Activated T-cell treated with anti-CD3 and anti-CD28 coated beads, Interleukin-2, amount 50 U/mL, for 48 hours (primary cell): ENCODE data around the gene AKAP1.

ENCODE experiments used
- DNase-seq, 2 experiments: peaks; one replicate each; pipeline ENCODE4 v3.0.0-alpha.2; 2020

Gene AKAP1

DNA sequence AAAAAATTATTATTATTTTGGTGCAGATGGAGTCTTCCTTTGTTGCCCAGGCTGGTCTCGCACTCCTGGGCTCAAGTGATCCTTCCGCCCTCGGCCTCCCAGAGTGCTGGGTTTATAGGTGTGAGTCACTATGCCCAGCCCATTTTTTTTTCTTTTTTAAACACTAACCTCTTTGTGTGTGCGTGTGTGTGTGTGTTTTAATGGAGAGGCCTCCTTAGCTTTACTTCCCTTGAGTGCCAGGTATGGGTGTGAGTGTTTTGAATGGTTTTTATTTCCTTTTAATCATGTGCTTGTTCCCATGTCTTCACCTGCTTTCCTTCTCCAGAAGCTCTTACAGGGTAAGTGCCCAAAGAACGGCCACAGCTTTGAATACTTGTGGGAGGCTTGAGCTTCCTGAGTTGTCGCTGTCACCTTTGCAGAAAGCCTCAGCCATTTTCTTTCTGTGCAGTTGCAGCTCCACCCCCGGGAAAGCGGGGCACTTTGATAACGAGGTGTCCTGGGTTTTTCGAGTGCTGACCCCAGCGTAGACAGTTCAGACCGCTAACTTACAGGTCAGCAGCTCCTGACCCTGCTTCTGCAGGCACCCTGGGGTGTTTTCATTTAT, 22.6 kb downstream of the AKAP1 start:
- DNase-seq: no peak

DNA sequence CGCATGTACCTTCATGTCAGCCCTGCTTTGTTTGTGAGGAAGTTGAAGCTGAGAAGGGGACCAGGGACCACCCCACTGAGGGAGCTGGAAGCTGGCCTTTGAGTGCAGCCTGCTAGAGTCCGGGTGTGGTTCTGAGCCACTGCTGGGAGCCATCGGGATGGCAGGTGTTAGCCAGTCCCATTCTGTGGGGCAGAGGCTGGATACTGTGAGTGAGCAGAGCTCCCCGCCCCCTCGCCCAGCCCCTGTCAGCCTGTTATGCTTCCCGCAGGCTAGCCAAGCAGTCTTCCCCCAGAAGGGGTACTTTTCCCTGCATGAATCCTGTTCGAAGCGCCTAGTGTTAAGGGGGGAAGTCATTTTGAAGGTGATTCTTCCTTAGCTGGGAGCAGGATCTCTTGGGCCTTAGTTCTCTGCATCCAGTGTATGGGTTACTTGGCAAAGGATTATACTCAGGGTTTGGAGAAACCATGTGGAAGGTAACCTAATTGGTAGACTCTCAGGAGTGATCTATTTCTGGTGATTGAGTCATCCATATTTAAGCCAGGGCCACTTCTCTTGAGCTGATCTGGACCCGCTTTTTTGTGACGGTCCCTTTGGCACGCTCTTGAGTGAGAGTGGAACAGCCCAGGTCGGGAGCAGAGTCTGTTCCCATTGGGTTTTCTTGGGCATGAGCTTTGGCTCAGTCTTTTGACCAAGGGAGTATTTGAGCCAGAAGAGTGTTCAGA, 23.8 kb downstream of the AKAP1 start:
- no peak for DNase-seq

DNA sequence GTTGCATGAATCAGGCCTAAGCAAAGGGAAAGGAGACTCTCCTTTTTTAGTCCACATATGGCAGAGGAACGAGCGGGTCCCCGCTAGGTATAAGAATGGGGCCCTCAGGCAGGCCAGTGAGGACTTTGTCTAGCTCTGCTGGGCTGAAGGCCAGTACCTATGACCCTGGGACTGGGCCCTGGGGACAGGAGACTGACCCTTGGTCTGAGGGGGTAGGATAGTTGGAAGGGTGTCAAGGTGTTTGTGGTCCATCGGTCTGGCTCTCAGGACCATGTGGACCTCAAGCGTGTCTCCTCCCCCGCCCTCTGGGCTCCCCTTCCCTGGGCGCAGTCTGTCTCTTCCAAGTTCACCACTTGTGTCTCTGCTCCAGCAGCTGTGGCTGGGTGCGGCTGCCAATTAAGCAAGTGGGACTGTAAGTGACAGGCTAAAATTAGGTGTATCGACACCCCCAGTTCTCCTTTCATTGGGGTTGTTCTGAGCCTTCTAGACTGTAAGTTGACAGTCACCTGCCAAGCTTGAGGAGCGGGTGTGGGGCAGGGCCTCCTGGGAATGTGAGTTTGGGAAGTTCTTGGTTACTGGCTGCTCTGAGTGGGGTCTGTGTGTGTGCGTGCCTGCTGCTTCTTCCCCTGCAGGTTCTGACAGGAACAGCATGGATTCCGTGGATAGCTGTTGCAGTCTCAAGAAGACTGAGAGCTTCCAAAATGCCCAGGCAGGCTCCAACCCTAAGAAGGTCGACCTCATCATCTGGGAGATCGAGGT, 24.5 kb downstream of the AKAP1 start:
- no peak for DNase-seq

DNA sequence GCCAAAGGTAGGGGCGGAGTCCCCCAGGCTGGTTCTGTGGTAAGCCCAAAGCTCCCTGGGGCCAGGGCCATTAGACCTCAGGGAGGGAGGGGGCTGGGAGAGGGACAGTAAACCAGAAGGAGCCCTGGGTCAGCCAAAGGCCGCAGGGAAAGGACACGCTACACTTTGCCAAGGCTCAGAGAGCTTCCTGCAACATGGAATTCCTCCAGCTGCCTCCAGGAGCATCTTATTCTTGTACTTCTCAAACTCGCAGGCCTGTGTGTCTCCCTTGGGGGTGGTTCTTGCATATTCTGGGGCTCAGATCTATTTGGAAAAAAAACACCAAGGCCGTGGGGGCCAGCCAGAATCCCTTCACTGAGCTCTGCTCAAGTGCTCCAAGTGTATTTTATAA, 25.1 kb downstream of the AKAP1 start:
- no peak for DNase-seq

DNA sequence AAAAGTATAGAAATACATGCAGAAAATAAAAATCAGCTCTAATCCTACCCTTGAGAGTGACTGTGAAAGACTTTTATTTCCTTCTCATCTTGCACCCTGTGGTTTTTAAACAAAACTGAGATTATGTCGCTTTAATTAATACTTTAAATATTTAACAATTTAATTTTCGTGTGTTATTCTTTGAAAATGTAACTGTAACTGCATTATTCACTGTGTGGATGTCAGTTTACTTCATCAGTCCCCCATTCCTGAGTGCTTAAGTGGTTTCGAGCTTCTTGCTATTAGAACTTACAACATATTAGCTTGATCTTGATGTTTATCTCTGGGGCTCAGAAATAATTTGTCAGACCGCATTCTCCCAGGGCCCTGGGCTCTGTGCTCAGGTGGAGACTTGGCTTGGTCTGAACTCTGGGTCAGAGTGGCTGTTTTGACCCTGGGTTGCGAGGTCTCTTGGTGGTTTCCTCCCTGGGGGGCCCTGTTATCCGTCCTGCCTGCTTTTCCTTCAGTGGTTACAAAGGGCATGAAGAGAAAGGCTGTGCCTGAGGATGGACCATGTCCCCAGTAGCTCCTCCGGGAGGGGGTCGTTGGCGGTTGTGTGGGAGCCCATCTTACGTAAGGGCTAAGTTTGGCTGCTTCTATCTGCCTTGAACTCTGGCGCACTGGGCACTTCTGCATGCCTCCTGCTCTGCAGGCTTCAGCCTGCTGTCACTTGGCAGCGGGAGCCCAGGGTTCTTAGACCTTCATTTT, 25.7 kb downstream of the AKAP1 start:
- DNase-seq: no peak

DNA sequence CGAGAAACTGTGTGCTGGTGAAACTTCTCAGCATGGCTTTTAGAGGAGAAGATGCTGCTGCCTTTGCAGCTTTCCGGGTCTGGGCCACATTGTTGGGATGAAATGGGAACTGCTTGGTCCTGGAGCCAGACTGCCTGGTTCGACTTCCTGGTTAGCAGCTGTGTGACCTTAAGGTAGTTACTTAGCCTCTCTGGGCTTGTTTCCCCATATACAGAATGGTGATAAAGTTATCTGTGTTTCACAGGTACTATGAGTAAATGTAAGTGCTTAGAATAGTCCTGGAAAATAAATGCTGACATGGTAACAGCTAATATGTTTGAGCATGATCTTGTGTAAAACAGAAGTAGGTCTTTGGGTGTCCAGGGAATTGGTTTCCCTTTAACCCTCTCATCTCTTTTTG, 26.3 kb downstream of the AKAP1 start:
- no peak for DNase-seq

DNA sequence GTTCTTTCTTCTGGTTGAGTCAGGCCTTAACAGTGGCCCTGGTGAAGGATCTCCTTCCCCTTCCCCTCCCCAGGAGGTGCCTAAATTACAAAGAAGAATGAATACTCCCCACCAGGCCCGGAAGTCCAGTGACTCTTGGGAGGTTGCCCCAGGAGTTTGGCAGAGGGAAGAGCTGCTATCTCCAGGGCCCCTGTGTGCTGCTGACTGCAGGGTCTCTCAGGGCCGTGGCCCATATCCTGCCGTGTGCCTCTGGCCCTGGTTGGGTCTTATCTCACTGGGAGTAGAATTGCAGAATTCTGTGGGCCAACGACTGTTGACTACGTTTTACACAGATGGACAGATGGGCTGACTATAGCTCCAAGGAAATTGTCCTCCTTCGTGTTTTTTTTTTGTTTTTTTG, 28.0 kb downstream of the AKAP1 start:
- no peak for DNase-seq

DNA sequence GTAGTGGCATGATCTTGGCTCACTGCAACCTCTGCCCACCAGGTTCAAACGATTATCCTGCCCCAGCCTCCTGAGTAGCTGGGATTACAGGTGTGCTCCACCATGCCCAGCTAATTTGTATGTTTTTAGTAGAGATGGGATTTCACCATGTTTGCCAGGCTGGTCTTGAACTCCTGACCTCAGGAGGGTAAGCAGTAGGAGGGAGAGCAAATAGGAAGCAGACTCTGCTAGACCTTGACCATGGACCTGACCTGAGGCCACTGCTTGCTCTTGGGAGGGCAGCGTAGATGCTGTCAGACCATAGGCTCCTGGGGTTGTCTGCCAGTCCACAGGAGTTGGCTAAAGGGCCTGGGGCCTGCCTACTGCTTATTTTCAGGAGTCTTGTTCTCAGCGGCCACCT, 28.6 kb downstream of the AKAP1 start:
- DNase-seq: no peak

DNA sequence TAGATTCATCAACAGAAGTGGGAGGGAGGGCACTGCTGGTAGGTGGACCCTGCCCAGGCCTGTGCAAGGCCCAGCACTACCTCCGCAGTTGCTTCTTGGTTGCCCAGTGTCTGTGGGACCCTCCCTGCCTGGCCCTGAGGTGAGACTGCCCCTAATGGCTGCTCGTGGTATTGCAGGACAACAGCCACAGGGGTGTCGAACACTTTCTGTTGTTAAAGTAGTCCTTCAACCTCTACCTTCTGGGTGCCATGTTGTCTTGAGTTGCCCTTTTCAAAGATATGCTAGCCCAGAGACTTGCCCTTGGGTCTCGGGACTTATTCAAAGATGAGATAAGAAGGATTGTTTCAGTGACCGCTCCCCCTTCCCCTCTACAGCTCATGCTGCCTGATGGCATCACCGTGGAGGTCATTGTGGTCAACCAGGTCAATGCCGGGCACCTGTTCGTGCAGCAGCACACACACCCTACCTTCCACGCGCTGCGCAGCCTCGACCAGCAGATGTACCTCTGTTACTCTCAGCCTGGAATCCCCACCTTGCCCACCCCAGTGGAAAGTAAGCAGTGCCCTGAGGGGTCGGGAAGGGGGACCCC, 29.1 kb downstream of the AKAP1 start:
- peak; percentile 80 to 83 for DNase-seq

DNA sequence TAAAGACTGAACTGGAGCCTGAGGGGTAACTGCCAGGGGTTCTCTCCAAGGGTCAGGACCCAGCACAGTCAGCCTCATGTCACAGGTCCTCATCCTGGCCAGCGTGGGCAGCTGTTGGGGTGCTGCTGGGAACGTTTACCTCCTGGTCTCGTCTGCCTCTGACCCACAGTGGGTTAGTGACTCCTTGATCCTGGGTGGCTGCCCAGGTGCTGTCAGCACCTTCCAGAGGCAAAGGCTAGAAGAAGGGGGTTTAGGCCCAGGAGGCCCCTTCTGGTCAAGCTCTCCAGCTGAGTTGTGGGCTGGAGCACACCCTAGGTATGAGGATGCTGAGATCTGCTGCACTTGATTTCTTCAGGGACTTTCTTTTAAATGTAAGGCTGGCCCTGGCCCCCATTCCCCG, 30.3 kb downstream of the AKAP1 start:
- DNase-seq: no peak

DNA sequence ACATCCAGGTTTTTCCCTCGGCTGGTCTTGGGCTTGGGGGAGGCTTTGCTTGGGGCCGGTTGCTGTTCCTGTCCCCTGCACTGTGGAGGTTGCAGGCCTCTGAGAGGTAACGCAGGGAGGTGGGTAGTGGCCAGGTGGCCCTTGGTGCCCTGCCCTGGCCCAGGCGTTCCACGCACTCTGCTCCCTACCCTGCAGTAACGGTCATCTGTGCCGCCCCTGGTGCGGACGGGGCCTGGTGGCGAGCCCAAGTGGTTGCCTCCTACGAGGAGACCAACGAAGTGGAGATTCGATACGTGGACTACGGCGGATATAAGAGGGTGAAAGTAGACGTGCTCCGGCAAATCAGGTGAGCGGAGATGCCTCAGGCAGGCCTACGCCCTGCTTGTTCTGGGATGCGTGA, 30.9 kb downstream of the AKAP1 start:
- no peak for DNase-seq

DNA sequence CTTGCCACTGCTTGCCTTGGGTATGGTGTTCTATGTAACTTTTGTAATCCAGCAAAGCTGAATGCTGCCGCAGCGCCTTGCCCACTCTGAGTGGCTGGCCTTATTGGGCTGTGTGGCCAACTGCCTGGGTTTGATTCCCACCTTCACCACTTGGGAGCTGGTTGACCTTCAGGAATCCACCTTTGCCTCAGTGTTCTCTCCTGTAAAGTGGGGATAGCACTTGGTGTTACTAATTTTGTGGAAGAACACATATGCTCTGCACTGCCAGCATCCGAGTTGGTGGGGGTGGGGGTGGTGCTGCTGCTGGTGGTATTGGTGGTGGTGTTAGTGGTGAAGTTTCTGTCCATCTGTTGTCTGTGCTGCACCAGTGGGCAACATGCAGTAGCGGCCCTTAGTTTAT, 32.8 kb downstream of the AKAP1 start:
- DNase-seq: no peak

DNA sequence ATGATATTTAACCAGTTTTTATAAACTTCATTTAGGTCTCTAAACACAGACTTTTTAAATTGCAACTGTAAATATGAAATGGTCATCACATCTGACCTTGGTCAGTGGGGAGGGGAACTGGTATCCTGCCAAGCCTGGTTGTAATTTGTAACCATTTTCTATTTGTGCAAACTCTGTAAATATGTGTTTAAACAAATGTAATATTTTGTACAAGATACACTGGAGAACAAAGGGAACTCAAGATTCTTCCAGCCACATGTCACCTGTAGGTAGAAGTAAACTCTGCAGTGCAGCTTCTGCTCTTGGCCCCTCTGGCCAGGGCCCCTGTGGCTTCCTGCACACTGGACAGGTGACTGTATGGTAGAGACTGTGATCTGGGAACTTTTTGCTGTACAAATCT, 35.8 kb downstream of the AKAP1 start:
- no peak for DNase-seq

DNA sequence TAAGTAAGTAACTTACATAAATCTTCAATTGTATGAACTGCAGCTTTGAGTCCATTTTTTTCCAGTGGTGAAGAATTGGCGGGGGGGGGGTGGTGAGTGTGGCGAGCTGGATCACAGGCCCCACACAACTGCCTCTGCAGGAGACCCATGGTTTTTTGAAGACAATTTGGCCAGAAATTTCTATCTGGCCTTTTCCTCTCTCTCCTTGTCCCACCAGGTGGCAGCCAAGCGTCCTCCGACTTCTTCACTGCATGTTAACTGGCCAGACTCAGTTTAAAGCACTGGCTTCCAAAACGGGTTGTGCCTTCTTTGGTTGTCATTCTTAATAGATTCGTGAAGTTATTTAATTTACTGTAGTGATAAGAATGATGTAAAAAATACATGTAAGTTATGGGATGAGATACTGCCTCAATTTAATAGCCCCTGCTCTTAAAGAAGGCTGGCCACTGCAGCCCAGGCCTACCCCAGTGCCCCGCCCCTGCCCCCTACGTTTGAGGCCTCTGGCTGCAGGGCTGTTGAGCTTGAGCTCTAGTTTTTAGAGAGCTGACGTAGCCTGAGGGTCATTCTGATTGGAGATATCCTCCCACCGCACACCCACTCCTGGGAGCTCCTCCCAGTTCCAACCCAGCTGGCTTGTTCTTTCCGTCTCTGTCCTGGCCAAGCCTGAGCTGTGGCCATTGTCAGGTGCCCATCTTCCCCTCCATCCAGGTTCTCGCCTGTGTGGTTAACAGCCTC, 36.4 kb downstream of the AKAP1 start:
- no peak for DNase-seq

DNA sequence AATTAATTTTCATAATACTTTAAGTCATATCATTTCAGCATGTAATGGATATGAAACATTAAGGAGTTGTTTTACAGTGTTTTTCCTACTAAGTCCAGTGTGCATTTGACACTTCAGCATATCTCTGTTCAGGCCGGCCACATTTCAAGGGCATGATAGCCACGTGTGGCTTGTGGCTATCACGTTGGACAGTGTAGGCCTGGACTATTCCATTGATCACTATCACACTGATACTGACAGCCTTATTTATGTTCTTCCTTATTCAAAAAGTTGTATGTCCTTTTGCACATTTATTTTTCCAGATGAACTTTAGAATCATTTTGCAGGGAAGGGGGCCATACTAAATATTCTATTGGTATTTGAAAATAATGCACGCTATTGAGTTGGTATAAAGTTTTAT, 39.0 kb downstream of the AKAP1 start:
- DNase-seq: no peak

DNA sequence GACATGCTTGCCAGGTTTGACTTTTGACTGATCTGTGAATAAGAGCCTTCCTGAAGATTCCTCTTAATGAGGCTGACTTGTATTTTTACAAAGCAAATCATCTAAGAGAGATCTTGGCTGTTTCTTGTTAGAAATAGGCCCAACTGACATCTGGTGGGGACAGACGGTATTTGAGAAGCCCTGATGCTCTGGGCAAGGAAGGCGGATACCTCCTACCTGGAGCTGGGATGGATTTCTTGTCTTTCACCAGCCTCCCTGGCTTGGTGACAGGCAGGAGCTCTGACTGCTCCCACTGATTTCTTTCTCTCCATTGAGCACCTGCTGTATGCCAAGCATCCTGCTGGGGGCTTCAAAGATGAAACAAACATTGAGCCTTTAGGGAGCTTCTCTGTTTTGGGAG, 40.4 kb downstream of the AKAP1 start:
- no peak for DNase-seq

DNA sequence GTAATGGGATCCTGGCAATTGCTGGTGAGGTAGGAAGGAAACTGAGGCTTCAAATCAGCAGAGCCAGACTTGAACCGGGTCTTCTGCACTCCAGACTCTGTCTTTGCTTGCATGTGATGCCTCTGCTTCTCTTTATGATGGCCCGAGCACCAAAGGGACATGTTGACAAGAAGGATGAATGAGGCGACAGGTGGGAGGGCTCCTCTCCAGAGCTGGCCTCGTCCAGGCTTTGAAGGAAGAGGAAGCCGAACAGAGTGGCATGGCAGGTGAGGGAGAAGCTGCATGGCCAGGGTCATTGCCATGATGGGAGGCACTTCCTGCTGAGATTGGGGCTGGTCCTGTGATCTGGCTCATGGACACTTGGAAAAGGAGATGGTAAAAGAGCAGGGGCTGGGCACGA, 40.8 kb downstream of the AKAP1 start:
- DNase-seq: no peak

DNA sequence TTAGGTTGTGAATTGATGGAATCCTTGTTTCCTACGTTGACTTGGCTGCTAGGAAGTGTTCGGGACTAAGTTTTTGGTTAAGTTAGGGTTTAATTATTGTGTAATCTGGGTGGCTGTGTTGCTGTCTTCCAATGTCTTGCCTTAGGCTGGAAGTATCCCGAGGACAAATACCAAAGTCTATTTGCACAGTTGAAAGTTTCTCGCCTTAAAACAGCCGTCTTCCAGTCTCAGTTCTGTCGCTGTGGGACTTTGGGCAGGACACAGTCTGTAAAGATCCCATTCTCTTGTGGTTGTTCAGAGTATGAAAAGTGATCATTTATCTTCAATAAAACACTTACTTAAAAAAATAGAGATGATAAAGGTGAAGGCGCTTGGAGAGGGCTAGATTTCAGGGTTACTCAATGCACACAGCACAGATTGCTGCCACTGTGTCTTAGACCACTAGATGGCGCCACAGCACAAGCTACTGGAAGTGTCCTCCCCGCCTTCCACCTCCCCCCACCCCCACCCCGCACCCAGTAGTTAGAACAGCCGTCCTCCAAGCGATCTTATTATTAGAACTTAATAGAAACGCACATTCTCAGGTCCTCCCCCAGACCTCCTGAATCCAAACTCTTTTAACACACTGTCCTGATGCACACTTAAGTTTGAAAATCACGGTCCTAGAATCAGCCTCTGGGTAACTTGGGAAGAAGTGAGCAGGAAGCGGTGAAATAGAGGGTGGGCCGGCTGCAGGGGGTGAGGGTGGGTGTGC, 45.8 kb downstream of the AKAP1 start:
- DNase-seq: peak; percentile 84 to 87

DNA sequence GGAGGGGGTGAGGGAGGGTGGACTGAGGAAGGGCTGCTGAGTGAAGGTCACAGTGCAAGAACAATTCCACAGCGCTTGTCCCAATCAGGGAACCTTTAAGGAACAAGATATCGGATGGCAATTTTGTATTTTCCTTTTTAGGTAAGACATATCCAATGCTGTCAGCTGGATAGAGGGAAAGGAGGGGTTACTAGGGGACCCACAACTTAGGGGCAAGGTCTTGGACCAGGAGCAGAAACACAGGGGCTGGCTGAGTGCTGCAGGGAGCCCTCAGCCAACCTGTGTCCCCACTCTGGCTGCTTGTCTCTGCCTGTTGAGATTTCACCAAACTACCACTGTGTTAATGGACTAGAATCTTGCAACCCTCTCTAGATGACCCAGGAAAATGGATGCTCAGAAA, 47.6 kb downstream of the AKAP1 start:
- no peak for DNase-seq

DNA sequence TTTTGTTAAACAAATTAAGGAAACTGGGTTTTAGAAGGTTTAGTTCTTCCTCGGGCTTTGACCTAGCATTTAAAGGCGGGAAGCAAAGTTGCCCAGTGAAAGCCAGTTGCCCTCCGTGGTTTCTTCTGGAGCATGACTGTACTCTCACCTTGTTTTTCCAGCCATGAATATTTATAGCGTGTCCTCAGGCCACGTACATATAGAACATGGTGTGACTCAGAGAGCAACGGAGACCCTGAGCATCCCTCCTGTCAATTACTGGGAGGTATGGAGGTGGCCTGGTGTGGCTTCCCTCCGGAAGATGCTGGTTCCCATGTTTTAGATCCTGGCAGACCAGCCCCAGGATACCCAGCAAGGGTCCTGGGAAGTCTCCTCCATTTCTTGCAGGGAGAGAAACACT, 48.4 kb downstream of the AKAP1 start:
- DNase-seq: no peak

DNA sequence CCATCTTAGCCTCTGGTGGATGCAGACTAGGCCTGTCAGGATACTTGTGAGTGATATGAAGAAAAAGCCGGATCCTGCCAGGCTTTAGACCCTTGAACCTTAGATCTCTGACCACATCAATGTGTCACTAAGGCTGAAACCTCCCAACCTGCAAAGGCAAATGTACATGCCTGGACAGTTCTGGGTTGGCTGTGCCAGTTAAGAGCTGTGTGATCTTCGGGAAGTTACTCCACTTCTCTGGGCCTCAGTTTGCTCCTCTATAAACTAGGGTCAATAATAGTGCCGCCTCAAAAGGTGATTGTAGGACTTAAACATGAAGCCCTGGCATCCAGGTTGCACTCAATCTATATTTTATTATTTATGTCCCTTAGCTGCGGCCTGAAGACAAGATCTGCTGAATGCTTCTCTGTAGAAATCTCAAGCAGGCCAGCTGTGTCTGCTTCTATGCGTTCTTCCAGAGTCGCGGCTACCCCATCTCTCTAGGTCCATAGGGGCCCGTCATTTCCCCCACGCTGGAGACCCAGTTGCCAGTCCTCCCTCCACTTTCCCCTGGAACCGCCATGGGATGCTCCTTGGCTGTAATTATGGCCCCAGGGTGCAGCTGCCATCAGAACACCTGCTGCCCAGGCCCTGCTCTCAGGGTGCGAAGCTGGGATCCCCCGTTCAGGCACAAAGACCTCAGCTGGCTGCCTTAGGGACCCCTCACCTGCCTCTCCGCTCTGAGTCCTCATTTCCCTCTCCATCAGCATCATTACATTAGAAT, 50.2 kb downstream of the AKAP1 start:
- DNase-seq: no peak
